Hepatocyte (in vitro differentiated cells): ENCODE measurements around the gene ZNF276.

Experiments
- CTCF ChIP-seq: fragments of 200-600 bp; sonication (generic); IDR thresholded peaks from 2 replicates; pipeline ENCODE4 v1.5.1; 2016; ENCODE audit warnings: antibody characterized with exemption, mild to moderate bottlenecking; ENCODE audit not compliant: poor library complexity
- EZH2 ChIP-seq: fragments of 200-600 bp; sonication (generic); IDR thresholded peaks from 2 replicates; pipeline ENCODE4 v1.6.1; 2016; ENCODE audit warnings: antibody characterized with exemption, mild to moderate bottlenecking, borderline replicate concordance

GRCh38 chr16:89689142-89689541 lies 32.2 kb upstream of the ZNF276 start:
- no peak for TF ChIP-seq CTCF
- TF ChIP-seq EZH2, result no peak
